ENCODE results near the gene RGS9.

DNA sequence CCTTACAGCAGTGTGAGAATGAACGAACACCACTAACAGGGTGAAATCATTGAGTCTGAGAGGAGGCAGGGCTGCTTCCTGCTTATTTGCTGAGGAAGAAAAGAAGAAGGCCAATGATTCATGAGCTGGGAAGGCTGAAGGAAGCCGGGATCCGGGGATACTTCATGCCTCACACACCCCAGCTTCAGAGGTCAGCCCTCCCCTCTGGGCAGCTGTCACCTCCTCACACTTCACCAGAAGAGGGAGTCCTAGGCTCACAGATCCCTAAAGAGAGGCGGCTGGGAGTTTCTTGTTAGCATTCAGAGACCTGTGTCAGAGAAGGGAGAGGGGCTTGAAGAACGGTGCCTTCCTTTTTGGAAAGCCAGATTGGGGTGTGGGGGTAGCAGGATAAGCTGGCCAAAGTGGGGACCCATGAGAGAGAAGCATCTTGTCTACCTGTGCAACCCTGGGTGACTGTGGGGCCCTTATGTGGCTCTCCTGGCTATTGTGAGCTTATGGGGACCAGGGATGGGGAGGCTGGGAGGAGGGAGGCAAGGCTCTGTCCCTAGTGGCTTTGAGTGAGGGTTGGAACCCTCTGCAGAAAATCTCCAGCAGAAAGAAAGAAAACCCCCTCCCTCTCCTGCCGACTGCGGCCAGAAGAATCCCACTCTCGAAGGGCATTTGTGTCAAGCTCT lies 94.6 kb downstream of the RGS9 start:
- TF ChIP-seq, protein P1, sequence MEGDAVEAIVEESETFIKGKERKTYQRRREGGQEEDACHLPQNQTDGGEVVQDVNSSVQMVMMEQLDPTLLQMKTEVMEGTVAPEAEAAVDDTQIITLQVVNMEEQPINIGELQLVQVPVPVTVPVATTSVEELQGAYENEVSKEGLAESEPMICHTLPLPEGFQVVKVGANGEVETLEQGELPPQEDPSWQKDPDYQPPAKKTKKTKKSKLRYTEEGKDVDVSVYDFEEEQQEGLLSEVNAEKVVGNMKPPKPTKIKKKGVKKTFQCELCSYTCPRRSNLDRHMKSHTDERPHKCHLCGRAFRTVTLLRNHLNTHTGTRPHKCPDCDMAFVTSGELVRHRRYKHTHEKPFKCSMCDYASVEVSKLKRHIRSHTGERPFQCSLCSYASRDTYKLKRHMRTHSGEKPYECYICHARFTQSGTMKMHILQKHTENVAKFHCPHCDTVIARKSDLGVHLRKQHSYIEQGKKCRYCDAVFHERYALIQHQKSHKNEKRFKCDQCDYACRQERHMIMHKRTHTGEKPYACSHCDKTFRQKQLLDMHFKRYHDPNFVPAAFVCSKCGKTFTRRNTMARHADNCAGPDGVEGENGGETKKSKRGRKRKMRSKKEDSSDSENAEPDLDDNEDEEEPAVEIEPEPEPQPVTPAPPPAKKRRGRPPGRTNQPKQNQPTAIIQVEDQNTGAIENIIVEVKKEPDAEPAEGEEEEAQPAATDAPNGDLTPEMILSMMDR (conservative IDR thresholded peaks at IDR 0.05; ENCODE audit: low read length) = peak; percentile 85
- no peak for TF ChIP-seq EZH2phosphoT487 (IDR thresholded peaks at IDR 0.05; ENCODE audit: borderline replicate concordance, low read depth, low read length)

All from OCI-LY7 (cell line).